ENCODE results near the gene DGKI.

DGKI gene

DNA sequence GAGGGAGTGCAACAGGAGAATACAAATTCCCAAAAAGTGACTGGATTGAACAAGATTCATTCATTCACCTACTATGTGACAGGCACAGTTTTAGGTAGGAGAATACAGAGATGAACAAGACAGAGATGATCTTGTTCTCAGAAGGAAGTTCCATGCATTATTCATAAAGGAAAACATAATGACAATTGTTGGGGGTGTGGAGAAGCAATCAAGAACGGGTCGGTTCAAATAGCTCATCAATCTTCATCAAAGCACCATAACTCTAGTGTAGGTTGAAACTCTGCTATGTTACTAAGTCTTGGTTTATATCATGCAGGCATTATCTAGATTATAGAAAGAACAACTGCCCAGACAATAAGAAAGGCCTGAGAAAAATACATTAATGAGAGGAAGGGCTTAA, 243.7 kb downstream of the DGKI start:
- no peaks in the 10 kb centered on the region for H3K9me3 ChIP-seq (ENCODE audit: control insufficient read depth, insufficient read depth, low read depth, low read length)
- POLR2A ChIA-PET: no interaction called here
- CTCF ChIA-PET: interaction anchor here (0.9 to 4.5 kb wide), 2 partner anchors 11 to 24 kb away, joined by 5 to 18 read pairs; no protein-coding TSS in a partner anchor

DNA sequence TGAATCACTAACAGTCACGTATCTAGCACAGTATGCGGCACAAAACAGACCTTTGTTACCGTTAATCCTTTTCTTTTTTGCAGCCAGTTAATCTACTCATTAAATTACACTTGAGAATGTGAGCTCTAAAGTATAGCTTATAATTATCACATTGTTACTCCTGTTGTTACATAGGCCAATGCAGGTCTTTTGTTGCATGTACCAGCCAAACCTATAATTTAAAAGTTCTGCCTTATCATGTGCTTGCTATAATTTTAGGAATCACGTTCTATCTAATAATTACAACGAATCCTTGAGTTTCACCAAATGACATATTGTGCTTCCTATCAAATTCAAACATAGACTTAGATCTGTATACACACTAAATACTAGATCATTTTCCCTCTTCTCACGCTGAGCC, 245.1 kb downstream of the DGKI start:
- ChIA-PET POLR2A (no interaction called here), CTCF (interaction anchor here (1.3 to 4.5 kb wide), 2 partner anchors 10 to 25 kb away, joined by 3 to 18 read pairs; no protein-coding TSS in a partner anchor)
- Histone ChIP-seq H3K9me3 (ENCODE audit: control insufficient read depth, insufficient read depth, low read depth, low read length) (no peaks in the 10 kb centered on the region), H3K36me3 (ENCODE audit: control insufficient read depth in 2 of 2, insufficient read depth in 1 of 2, low read length in 2 of 2) (no peaks in the 10 kb centered on the region), H3K4me1 (ENCODE audit: control insufficient read depth, insufficient read depth, low read length) (no peaks in the 10 kb centered on the region), H3K4me3 (ENCODE audit: low read depth, low read length) (no peak overlapping the region), H3K27ac (ENCODE audit: extremely low read depth, low read depth, low read length) (no peak overlapping the region)
- TF ChIP-seq GLIS2 (tag by site-specific recombination; IDR thresholded peaks at IDR 0.05) (no peak), SP7 (tag by site-specific recombination; IDR thresholded peaks at IDR 0.05) (peak; percentile 92), ZNF544 (tag by site-specific recombination; IDR thresholded peaks at IDR 0.05) (no peak), ZBTB7A (tag by site-specific recombination; IDR thresholded peaks at IDR 0.05; ENCODE audit: low read depth) (no peak), ZNF169 (tag by site-specific recombination; IDR thresholded peaks at IDR 0.05) (no peak)
- TF ChIP-seq, protein P1, sequence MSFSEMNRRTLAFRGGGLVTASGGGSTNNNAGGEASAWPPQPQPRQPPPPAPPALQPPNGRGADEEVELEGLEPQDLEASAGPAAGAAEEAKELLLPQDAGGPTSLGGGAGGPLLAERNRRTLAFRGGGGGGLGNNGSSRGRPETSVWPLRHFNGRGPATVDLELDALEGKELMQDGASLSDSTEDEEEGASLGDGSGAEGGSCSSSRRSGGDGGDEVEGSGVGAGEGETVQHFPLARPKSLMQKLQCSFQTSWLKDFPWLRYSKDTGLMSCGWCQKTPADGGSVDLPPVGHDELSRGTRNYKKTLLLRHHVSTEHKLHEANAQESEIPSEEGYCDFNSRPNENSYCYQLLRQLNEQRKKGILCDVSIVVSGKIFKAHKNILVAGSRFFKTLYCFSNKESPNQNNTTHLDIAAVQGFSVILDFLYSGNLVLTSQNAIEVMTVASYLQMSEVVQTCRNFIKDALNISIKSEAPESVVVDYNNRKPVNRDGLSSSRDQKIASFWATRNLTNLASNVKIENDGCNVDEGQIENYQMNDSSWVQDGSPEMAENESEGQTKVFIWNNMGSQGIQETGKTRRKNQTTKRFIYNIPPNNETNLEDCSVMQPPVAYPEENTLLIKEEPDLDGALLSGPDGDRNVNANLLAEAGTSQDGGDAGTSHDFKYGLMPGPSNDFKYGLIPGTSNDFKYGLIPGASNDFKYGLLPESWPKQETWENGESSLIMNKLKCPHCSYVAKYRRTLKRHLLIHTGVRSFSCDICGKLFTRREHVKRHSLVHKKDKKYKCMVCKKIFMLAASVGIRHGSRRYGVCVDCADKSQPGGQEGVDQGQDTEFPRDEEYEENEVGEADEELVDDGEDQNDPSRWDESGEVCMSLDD (tag by site-specific recombination; IDR thresholded peaks at IDR 0.05): no peak

More for the DNA sequence above, 243.7 kb downstream of the DGKI start:
- Histone ChIP-seq H3K4me3 (ENCODE audit: low read depth, low read length) (no peak overlapping the region), H3K36me3 (ENCODE audit: control insufficient read depth in 2 of 2, insufficient read depth in 1 of 2, low read length in 2 of 2) (no peaks in the 10 kb centered on the region), H3K27ac (ENCODE audit: extremely low read depth, low read depth, low read length) (no peak overlapping the region), H3K4me1 (ENCODE audit: control insufficient read depth, insufficient read depth, low read length) (no peaks in the 10 kb centered on the region)
- TF ChIP-seq ZNF202 (tag by site-specific recombination; IDR thresholded peaks at IDR 0.05; ENCODE audit: borderline replicate concordance) (no peak), ZNF138 (tag by site-specific recombination; IDR thresholded peaks at IDR 0.05; ENCODE audit: borderline replicate concordance) (no peak), FEZF1 (tag by site-specific recombination; IDR thresholded peaks at IDR 0.05) (no peak), ZNF354C (tag by site-specific recombination; IDR thresholded peaks at IDR 0.05; ENCODE audit: borderline replicate concordance, low read depth) (no peak), ZNF223 (tag by site-specific recombination; IDR thresholded peaks at IDR 0.05) (no peak), ZNF629 (tag by site-specific recombination; IDR thresholded peaks at IDR 0.05) (no peak), ZBTB1 (tag by site-specific recombination; IDR thresholded peaks at IDR 0.05) (no peak), ZNF433 (tag by site-specific recombination; IDR thresholded peaks at IDR 0.05; ENCODE audit: low read depth) (no peak)
- TF ChIP-seq, protein P2, sequence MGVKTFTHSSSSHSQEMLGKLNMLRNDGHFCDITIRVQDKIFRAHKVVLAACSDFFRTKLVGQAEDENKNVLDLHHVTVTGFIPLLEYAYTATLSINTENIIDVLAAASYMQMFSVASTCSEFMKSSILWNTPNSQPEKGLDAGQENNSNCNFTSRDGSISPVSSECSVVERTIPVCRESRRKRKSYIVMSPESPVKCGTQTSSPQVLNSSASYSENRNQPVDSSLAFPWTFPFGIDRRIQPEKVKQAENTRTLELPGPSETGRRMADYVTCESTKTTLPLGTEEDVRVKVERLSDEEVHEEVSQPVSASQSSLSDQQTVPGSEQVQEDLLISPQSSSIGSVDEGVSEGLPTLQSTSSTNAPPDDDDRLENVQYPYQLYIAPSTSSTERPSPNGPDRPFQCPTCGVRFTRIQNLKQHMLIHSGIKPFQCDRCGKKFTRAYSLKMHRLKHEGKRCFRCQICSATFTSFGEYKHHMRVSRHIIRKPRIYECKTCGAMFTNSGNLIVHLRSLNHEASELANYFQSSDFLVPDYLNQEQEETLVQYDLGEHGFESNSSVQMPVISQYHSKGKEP (tag by site-specific recombination; IDR thresholded peaks at IDR 0.05): no peak
- TF ChIP-seq, protein P3, sequence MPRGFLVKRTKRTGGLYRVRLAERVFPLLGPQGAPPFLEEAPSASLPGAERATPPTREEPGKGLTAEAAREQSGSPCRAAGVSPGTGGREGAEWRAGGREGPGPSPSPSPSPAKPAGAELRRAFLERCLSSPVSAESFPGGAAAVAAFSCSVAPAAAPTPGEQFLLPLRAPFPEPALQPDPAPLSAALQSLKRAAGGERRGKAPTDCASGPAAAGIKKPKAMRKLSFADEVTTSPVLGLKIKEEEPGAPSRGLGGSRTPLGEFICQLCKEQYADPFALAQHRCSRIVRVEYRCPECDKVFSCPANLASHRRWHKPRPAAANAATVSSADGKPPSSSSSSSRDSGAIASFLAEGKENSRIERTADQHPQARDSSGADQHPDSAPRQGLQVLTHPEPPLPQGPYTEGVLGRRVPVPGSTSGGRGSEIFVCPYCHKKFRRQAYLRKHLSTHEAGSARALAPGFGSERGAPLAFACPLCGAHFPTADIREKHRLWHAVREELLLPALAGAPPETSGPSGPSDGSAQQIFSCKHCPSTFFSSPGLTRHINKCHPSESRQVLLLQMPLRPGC (tag by site-specific recombination; IDR thresholded peaks at IDR 0.05): no peak

DNA sequence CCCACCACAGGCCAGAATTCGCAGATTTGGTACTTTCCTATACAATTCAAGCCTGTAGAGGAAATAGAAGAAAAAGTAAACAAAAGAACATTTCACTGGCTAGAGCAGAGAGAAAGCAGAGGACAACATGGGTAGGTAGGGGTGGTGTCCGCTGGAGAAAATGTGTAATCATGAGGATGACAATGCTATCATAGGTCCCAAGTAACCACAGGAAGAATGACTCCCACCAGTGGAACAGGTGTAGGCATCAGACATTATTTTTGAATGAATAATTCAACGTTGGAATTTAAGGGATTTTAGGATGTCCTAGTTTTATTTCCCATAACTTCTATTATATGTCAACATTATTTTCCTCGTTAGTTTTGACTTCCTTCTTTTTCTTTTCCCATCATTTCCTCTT, 248.9 kb downstream of the DGKI start:
- no peaks in the 10 kb centered on the region for H3K9me3 ChIP-seq (ENCODE audit: control insufficient read depth, insufficient read depth, low read depth, low read length)
- CTCF ChIA-PET: interaction anchor here (0.7 kb wide), 1 partner anchor 95 kb away, joined by 3 read pairs; no protein-coding TSS in a partner anchor
- H3K4me1 ChIP-seq (ENCODE audit: control insufficient read depth, insufficient read depth, low read length): no peaks in the 10 kb centered on the region
- no peak overlapping the region for H3K27ac ChIP-seq (ENCODE audit: extremely low read depth, low read depth, low read length)
- POLR2A ChIA-PET: no interaction called here
- H3K36me3 ChIP-seq (ENCODE audit: control insufficient read depth in 2 of 2, insufficient read depth in 1 of 2, low read length in 2 of 2): no peaks in the 10 kb centered on the region
- no peak for TF ChIP-seq ZNF560 (tag by site-specific recombination; IDR thresholded peaks at IDR 0.05; ENCODE audit: borderline replicate concordance)
- no peak overlapping the region for H3K4me3 ChIP-seq (ENCODE audit: low read depth, low read length)
